Raji (cell line): Measurements from ENCODE around the gene ANKMY2.

ENCODE experiments used
- POLR2A ChIP-seq: IDR thresholded peaks from 2 replicates; pipeline ENCODE4 v1.6.1; 2011; ENCODE audit warnings: low read depth, low read length, control low read depth; ENCODE audit not compliant: insufficient read depth

The ANKMY2 gene

DNA sequence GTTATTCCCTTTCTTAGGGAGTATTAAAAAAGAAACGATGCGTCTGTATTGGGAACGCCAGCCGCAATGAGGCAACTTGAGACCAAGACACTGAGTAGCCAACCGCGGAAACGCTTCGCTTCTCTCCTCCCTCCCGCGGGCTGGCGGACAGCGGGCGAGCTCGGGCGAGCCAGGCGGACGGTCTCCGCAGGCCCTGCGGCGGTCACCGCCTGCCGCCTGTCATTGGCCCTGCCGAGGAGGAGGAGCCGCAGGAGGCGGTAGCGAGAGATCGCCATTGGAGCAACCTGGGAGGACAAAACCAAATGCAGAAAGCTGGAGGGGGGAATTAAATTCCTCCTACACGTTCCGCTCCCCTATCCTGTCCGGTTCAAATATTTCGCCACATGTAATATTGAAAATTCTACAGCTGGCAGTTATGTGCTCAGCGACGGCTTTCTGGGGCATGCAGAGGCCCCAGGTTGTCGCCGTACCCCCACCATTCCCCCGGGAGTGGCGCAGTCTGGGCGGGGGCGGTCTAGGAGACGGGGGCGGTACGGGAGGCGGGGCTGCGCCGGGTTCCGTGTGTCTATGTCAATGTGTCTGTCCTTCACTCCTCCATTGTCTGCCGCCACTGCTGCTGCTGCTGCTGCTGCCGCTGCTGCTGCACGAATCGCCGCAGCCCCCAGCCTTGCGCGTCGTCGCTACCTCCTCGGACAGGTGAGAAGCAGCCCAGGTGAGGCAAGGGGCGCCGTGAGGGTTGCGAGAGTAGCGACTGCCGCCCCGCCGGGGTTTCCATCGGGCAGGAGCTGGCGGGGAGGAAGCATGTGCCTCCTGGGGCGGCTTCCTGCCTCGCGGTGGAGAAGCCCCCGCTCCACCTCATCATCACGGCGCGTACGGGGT lies at the start of gene ANKMY2, which contains the start of gene BZW2:
TSS of gene ANKMY2 (minus strand) at position 162 of the 879 bp plus-strand sequence. CDS start 181 bp downstream, outside the sequence.
TSS of gene BZW2 (plus strand) at position 589 of the 879 bp plus-strand sequence. CDS start 19,263 bp downstream, outside the sequence.
- peak; percentile 94 for TF ChIP-seq POLR2A

DNA sequence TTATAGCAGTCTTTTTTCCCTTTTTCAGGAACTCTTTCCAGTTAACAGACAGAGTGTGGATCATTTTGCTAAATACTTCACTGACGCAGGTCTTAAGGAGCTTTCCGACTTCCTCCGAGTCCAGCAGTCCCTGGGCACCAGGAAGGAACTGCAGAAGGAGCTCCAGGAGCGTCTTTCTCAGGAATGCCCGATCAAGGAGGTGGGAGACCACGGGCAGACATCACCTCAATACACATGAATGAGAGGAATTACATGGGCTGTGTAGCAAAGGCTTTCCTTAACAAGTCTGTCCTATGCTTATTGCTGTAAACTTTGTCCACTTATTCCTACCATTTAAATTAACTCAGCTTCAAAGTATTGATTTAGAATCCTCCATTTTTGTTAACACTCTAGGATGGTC lies 49.3 kb upstream of the ANKMY2 start:
- no peak for TF ChIP-seq POLR2A

GRCh38 chr7:16693601-16694318 lies 48.2 kb upstream of the ANKMY2 start:
- no peak for TF ChIP-seq POLR2A

DNA sequence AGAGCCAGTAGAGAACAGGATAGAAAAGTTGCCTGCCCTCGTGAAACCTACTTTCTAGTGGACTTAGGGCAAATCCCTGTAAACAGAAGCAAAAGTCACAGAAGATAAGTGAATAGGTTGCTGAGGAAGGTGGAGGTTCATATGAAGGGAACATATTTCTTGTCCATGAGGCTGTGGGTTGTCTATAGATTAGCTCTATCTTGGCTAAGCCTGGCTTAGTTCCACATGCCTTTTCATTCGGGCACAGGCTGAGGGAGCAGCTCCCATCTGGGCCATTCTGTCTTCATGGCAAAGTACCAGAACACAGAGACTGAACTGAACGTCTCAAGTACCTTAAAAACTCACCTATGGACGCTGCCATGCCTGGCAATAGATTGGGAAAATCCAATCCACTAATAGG lies 45.7 kb upstream of the ANKMY2 start:
- no peak for TF ChIP-seq POLR2A

DNA sequence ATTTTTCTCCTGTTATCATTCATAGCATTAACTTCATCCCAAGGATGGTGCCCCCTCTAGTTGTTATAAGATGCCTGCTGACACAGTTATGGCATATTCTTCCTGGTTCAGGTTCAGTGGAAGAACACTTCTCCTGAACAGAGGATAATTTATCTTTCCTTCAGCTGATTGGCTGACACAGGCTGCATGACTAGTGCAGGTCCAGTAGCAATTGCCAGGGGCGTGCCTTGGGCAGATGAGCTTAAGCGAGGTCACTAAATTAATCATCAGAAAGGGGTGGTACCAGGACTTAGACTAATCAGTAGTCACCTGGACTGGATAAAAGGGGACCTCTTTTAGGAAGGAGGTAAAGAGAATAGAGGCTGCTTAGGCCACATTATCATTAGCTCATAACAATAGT lies 42.7 kb upstream of the ANKMY2 start:
- TF ChIP-seq POLR2A = no peak

DNA sequence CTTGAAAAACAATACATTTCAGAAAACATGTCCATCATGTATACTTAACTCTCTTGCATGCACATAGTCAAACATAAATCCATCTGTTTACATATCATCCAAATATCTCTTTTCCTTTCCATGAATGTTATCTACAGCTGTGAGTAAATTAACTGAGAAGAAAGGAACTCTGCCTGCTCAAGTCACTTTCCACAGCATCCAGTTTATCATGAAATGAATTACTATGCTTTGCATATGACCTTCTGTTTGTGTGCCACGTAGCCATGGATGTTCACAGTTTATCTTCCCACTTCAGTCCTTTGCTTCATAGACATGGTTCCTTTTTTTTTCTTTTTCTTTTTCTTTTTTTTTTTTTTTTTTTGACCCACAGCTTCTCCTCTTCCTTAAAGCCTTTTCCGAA lies 40.0 kb upstream of the ANKMY2 start:
- TF ChIP-seq POLR2A = no peak

DNA sequence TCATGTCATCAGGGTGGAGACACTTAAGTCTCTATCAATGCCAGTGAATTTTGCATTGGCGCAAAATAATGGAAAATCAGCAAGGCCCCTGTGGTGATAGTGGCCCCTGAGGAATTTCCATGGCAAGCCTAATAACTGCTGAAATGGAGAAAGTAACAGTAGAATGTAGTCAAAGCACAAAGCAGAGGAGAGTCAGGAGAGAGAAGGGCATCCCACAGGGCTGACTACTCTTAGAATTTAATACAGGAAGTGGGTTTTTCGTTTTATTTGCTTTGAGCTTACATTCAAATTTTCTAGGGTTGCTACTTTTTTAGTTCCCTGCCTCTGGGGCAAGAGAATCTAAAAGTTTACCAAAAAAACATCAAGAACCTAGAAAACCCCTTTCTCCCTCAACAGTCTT lies 39.4 kb upstream of the ANKMY2 start:
- no peak for TF ChIP-seq POLR2A

- no peak for TF ChIP-seq POLR2A
Observed at GRCh38 chr7:16677978-16678494, 32.5 kb upstream of the ANKMY2 start.

DNA sequence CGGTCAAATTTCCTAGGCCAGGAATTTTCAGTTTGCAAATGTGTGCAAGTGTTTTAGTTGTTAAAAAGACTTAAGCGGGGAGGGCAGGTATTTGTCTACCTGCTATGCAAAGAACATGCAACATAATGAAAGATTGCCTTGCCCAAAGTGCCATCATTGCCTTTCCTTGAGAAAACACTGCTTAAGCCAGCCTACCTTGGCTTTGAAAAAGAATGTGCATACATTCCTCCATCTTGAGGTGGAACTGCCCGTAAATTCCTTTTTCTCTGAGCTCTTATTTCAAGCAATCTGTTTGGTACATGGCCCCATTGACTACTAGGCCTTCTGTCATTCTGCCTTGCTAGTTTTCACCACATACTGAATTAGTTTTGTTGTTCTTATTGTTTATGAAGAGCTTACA lies 29.7 kb upstream of the ANKMY2 start:
- no peak for TF ChIP-seq POLR2A

DNA sequence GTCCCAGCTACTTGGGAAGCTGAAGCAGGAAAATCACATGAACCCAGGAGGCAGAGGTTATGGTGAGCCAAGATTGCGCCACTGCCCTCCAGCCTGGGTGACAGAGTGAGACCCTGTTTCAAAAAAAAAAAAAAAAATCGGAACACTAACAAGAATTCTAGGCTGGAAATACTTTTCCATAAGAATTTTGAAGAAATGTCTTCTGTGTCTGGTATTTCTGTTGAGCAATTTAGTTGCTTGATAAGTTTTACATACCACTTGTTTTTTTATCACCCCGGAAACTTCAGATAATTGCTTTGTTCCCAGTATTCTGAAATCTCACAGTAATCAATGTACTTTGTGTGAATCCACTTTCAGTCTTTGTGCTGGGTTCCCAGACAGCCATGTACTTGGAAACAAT lies 26.3 kb upstream of the ANKMY2 start:
- no peak for TF ChIP-seq POLR2A

GRCh38 chr7:16670731-16671344 lies 25.3 kb upstream of the ANKMY2 start:
- no peak for TF ChIP-seq POLR2A

DNA sequence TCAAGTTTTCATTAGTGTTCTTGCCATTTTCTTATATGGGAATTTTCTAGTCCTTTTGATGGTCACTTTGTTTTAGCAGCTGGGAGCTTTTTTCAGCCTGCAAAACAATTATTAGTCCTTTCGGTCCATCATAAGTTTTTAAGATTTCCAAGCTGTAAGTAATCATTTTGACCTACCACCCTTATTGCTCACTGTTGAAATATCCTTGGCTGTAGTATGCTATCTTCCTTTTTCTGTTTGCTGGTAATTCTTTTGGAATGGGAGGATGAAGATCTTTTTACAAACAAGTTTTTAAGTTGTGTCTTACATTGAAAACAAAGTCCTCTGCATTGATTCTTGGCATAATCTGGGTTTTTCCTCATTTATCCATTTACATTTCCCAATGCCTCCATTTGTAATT lies 24.5 kb upstream of the ANKMY2 start:
- TF ChIP-seq POLR2A = no peak

- TF ChIP-seq POLR2A = no peak
Observed at GRCh38 chr7:16669581-16669980, 24.0 kb upstream of the ANKMY2 start.

DNA sequence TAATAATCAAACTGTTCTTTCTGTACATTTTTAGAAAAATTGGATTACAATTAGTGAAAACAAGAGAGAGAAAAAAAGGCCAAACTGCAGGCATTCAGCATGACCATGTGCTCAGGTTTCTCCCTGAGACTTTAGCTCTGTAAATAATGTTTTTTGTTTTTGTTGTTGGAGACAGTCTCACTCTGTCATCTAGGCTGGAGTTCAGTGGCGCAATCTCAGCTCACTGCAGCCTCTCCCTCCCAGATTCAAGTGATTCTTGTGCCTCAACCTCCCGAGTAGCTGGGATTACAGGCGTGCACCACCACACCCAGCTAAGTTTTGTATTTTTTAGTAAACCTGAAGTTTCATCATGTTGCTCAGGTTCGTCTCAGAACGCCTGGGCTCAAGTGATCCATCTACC lies 23.4 kb upstream of the ANKMY2 start:
- no peak for TF ChIP-seq POLR2A
